Fibroblast of mammary gland (primary cell): ENCODE data around the gene BICDL1.

ENCODE experiments used
- DNase-seq: peaks from one replicate; pipeline ENCODE4 v3.0.0-alpha.2; 2010; ENCODE audit warnings: low read depth
- H3K4me3 ChIP-seq: 2 replicates; pipeline ENCODE4 v1.5.1; 2011; ENCODE audit warnings: low read depth, mild to moderate bottlenecking, low read length, moderate library complexity; ENCODE audit not compliant: control insufficient read depth
- CTCF ChIP-seq: conservative IDR thresholded peaks from 2 replicates; pipeline ENCODE4 v1.5.1; 2011; ENCODE audit warnings: low read depth, low read length, inconsistent platforms; ENCODE audit not compliant: control insufficient read depth, insufficient read depth

The BICDL1 gene

GRCh38 chr12:120138366-120138765, 149.3 kb downstream of the BICDL1 start:
- no peak for TF ChIP-seq CTCF
- H3K4me3 ChIP-seq, result no peak overlapping the region
- no peak for DNase-seq

- TF ChIP-seq CTCF, result no peak
- H3K4me3 ChIP-seq, result no peak overlapping the region
- DNase-seq, result no peak
These were observed 150.9 kb downstream of the BICDL1 start for GRCh38 chr12:120139958-120140357.

DNA sequence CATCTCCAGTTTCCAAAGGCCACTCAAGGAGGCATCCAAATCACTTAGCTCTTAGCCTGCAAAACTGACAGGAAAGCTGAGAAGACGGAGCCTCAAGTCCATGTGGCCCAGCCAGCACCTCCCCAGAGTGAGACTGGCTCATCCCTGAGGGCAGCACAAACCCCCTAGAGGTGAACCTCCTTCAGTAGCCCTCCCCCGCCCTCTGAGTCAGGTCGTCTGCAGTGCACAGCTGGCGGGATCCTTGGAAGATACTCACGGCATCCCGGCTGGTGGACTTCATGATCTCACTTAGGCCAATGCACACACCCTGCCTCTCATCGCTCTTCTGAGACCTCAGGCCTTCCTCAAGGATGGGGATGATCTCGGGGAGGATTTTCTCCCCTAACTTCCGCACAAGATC, 151.6 kb downstream of the BICDL1 start:
- H3K4me3 ChIP-seq, result no peak overlapping the region
- no peak for DNase-seq
- no peak for TF ChIP-seq CTCF

DNA sequence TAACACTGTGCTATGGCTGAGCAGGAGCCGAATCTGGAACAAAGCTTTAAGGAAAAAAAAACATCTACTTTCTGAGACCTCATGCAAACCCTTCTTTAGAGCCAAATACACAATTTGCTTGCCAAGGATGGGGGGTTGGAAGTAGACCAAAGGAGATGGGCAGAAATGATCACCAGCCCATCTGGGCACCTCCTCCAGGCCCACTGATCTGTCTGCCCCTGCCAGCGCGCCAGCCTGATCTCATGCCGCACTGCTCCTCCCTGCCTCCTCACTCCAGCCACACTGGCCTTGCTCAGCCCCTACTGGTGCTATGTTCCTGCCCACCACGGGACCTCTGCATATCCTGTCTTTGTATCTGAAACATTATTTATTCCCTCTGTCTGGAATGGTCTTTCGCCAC, 152.3 kb downstream of the BICDL1 start:
- no peak overlapping the region for H3K4me3 ChIP-seq
- no peak for TF ChIP-seq CTCF
- DNase-seq, result no peak

DNA sequence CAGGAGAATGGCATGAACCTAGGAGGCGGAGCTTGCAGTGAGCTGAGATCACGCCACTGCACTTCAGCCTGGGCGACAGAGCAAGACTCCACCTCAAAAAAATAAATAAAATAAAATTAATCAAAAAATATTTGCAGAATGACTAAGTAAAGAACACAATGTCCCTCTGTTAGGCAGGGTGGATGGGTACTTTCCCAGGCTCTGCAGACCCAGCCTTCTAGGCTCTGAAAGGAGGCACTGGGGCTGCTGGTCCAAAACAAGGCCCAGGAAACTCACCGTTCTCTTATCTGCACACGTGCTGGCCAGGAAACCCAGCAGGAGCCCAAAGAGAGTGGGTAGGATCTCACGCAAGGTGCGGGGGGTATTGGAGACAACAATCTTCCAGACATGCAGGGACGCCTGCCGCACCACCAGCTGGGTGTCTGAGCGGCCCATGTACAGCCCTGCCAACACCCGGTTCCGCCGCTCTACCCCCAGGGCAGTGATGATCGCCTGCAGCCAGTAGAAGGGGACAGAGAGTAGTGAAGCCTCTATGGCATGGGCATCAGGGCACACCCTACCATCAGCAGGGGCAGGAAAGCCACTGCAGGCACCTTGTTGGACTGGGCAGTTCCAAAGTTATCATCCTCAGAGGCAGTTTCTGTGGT, 153.3 kb downstream of the BICDL1 start:
- no peak overlapping the region for H3K4me3 ChIP-seq
- DNase-seq, result peak; percentile 34
- TF ChIP-seq CTCF, result no peak
